Gastrocnemius medialis (tissue), 4 donors: Measurements from ENCODE around the gene PARD3.

Experiments
- POLR2A ChIP-seq, 2 donors: fragments of 450-650 bp; IDR thresholded peaks; one replicate each; pipeline ENCODE4 v1.6.1; 2017; ENCODE audit warnings: antibody characterized with exemption in 2 of 2, mild to moderate bottlenecking in 2 of 2, moderate library complexity in 2 of 2
- TF ChIP-seq, protein P1 (sequence below), 5 experiments: fragments of 450-650 bp in 3 of 5; fragments of 200-600 bp in 2 of 5; sonication (generic) in 2 of 5; IDR thresholded peaks in 4 of 5; conservative IDR thresholded peaks in 1 of 5; 1 replicate in 4 of 5; 2 replicates in 1 of 5; pipeline ENCODE4 v1.5.1; 2016 to 2019; ENCODE audit warnings: antibody characterized with exemption in 5 of 5, mild to moderate bottlenecking in 3 of 5, moderate library complexity in 3 of 5

DNA sequence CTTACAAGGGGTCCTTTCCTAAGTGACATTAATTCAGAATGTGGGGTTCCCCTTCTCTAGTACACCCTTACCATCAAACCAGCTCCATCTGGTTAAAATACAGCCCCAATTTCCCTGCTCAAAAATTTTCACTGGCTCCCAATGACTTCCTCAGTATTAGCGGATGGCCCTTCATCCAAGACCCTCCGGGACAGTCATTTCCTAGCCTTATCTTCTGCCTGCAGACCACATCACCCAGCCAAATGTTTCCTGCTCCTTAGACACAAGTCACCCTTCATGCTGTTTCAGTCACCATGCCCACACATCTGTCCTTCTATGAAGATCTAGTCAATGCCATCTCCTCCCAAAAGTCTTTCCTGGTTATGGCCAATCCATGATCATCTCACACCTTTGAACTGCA lies 45.2 kb downstream of the PARD3 start:
- TF ChIP-seq, protein P1, sequence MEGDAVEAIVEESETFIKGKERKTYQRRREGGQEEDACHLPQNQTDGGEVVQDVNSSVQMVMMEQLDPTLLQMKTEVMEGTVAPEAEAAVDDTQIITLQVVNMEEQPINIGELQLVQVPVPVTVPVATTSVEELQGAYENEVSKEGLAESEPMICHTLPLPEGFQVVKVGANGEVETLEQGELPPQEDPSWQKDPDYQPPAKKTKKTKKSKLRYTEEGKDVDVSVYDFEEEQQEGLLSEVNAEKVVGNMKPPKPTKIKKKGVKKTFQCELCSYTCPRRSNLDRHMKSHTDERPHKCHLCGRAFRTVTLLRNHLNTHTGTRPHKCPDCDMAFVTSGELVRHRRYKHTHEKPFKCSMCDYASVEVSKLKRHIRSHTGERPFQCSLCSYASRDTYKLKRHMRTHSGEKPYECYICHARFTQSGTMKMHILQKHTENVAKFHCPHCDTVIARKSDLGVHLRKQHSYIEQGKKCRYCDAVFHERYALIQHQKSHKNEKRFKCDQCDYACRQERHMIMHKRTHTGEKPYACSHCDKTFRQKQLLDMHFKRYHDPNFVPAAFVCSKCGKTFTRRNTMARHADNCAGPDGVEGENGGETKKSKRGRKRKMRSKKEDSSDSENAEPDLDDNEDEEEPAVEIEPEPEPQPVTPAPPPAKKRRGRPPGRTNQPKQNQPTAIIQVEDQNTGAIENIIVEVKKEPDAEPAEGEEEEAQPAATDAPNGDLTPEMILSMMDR (IDR thresholded peaks at IDR 0.05 in 4 of 5, conservative IDR thresholded peaks at IDR 0.05 in 1 of 5) = no peak
- no peak for TF ChIP-seq POLR2A (IDR thresholded peaks at IDR 0.05)
